HepG2 (cell line): ENCODE results near the gene EARS2. TPM values are rescaled to one million over a fixed set of nuclear protein-coding genes. Genes with fewer than 3 reads are reported as not detected.

ENCODE experiments used
- ATAC-seq: fragments of 200-7000 bp; cut with Tn5 transposase; 3 replicates; pipeline ENCODE4 v1.9.1; 2020; ENCODE audit warnings: mild to moderate bottlenecking, moderate library complexity
- BruUV-seq: library from RNA; stranded (reverse); fragments of 400-500 nt; replicated peaks from 2 replicates; lab custom pipeline; 2021; lab: Mats Ljungman, UMichigan
- CTCF ChIA-PET: fragments of 300-600 bp; formaldehyde crosslinking; extraction: SDS; loops from one replicate; lab custom pipeline; 2021; ENCODE audit warnings: low total read pairs, inconsistent platforms, low intra/inter-chr PET ratio; lab: Yijun Ruan, JAX
- POLR2A ChIA-PET: fragments of 350-600 bp; sonication (Branson Sonifier 250); formaldehyde crosslinking; loops from one replicate; lab custom pipeline; 2020; ENCODE audit warnings: antibody characterized with exemption, inconsistent platforms; lab: Yijun Ruan, JAX
- DNase-seq: peaks from one replicate; pipeline ENCODE4 v3.0.0-alpha.2; 2015; ENCODE audit warnings: low spot score
- FAIRE-seq: peaks from 3 replicates; lab custom pipeline; 2011; peaks lifted over from hg19 to GRCh38; lab: Jason Lieb, UNC
- H2AFZ ChIP-seq: one replicate; pipeline ENCODE4 v1.6.1; 2011; ENCODE audit warnings: low read length, inconsistent platforms
- H3K27ac ChIP-seq: fragments of 300-600 bp; 3 replicates; pipeline ENCODE4 v1.8.0; 2011; ENCODE audit warnings: mixed run types, mild to moderate bottlenecking, mixed read lengths, low read length, inconsistent platforms; ENCODE audit not compliant: insufficient read depth; ENCODE audit errors: extremely low read length
- H3K27me3 ChIP-seq, 2 experiments: fragments of 200-600 bp in 1 of 2; 2 replicates in 1 of 2; 3 replicates in 1 of 2; pipeline versions ENCODE4 v1.6.0 to v1.8.0; 2011; ENCODE audit warnings: low read length in 2 of 2, mild to moderate bottlenecking in 2 of 2, moderate library complexity in 2 of 2, inconsistent platforms in 1 of 2; ENCODE audit not compliant: insufficient read depth in 2 of 2, control insufficient read depth in 1 of 2
- H3K36me3 ChIP-seq, 2 experiments: fragments of 200-600 bp in 1 of 2; replicated peaks in 1 of 2; 2 replicates in 1 of 2; 3 replicates in 1 of 2; pipeline versions ENCODE4 v1.5.1 to v1.8.0; 2011; ENCODE audit warnings: low read length in 2 of 2, inconsistent platforms in 1 of 2; ENCODE audit not compliant: insufficient read depth in 2 of 2, control insufficient read depth in 1 of 2
- H3K4me1 ChIP-seq: 2 replicates; pipeline ENCODE4 v1.5.1; 2012; ENCODE audit warnings: low read length, inconsistent platforms; ENCODE audit not compliant: insufficient read depth
- H3K4me2 ChIP-seq: 2 replicates; pipeline ENCODE4 v1.6.0; 2011; ENCODE audit warnings: low read depth, low read length, inconsistent platforms
- H3K4me3 ChIP-seq, 3 experiments: fragments of 200-600 bp in 1 of 3; sonication (generic), shearing (Covaris generic) in 1 of 3; replicated peaks in 1 of 3; 2 replicates each; pipeline ENCODE4 v1.5.1; 2011 to 2016; ENCODE audit warnings: low read length in 3 of 3, inconsistent platforms in 2 of 3, low read depth in 2 of 3, mild to moderate bottlenecking in 2 of 3, control low read depth in 1 of 3, mixed read lengths in 1 of 3; ENCODE audit not compliant: insufficient read depth in 1 of 3
- H3K79me2 ChIP-seq: one replicate; pipeline ENCODE4 v1.6.1; 2011; ENCODE audit warnings: low read length, inconsistent platforms; ENCODE audit not compliant: insufficient read depth
- H3K9ac ChIP-seq: 2 replicates; pipeline ENCODE4 v1.6.0; 2011; ENCODE audit warnings: mild to moderate bottlenecking, low read depth, low read length, inconsistent platforms; ENCODE audit not compliant: insufficient read depth
- H3K9me3 ChIP-seq: 2 replicates; pipeline ENCODE4 v1.5.1; 2012; ENCODE audit warnings: mild to moderate bottlenecking, low read length
- H4K20me1 ChIP-seq: 2 replicates; pipeline ENCODE4 v1.6.0; 2011; ENCODE audit warnings: inconsistent platforms, mild to moderate bottlenecking, low read length, moderate library complexity; ENCODE audit not compliant: insufficient read depth
- CBX5 ChIP-seq: sonication (generic); formaldehyde crosslinking; IDR thresholded peaks from 2 replicates; pipeline ENCODE4 v1.4.0; 2020; ENCODE audit warnings: missing genetic modification reagents, borderline replicate concordance
- SP5 ChIP-seq: IDR thresholded peaks from 2 replicates; pipeline ENCODE4 v1.6.1; 2016; ENCODE audit warnings: low read depth, borderline replicate concordance
- ZNF121 ChIP-seq: sonication (generic); formaldehyde crosslinking; IDR thresholded peaks from 2 replicates; pipeline ENCODE4 v1.5.0; 2020; ENCODE audit warnings: mild to moderate bottlenecking, missing genetic modification reagents
- ZNF891 ChIP-seq: sonication (generic); formaldehyde crosslinking; IDR thresholded peaks from 2 replicates; pipeline ENCODE4 v1.5.0; 2020; ENCODE audit warnings: mild to moderate bottlenecking, missing genetic modification reagents
- WGBS: methylation state at CpG from one replicate; pipeline ENCODE4 v1.1.6; 2017; ENCODE audit warnings: low lambda C conversion rate; 5-methylcytosine and 5-hydroxymethylcytosine counted together
- in situ Hi-C: cut with HindIII; loops from 2 replicates; pipeline ENCODE4 v1.10.0; 2017; ENCODE audit warnings: low pct_unique_long_range_greater_than_20kb; ENCODE audit not compliant: extremely low pct_ligation_motif_present
- intact Hi-C: fragments of 100-400 bp; cut with micrococcal nuclease; formaldehyde crosslinking; loops from one replicate; pipeline ENCODE4 v1.10.0; 2022; ENCODE audit not compliant: unreplicated experiment
- polyA plus RNA-seq, 8 experiments: library from polyadenylated mRNA; depleted of rRNA in 3 of 8; stranded (reverse) in 7 of 8; unstranded in 1 of 8; fragments of >200 nt; fragmentation: Illumina TruSeq in 4 of 8; extraction: Trizol in 4 of 8; gene quantifications; 2 replicates each; pipeline versions ENCODE4 v1.2.1 to v1.2.3, GENCODE V29; 2011 to 2016; ENCODE audit warnings: low read depth in 4 of 8, missing spikeins in 1 of 8, mixed read lengths in 1 of 8; ENCODE audit not compliant: insufficient read depth in 1 of 8
- total RNA-seq, 5 experiments: library from RNA; depleted of rRNA; stranded (reverse); fragments of >200 nt; fragmentation: Illumina TruSeq; extraction: Trizol; gene quantifications; 2 replicates each; pipeline ENCODE4 v1.2.3, GENCODE V29; 2016; ENCODE audit warnings: low read depth in 1 of 5

EARS2 gene
- total and polyA plus RNA-seq, 2 of the 13 experiments (the other 11 are each of a cell fraction or from before 2014, with no cell fraction given), result 49.4 to 80.4 TPM

DNA sequence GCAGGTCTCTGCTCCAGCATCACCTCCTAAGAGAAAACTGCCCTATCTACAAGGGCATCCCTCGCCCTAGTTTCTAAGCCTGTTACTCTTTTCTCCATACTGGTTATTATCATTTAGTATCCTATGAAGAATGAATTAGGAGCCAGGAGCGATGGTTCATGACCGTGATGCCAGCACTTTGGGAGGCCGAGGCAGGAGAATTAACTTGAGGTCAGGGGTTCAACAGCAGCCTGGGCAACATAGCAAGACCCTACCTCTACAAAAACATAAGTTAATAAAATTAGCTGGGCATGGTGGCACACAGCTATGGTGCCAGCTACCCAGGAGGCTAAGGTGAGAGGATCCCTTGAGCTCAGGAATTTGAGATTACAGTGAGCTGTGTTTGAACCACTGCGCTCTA, 7.2 kb downstream of the EARS2 start:
- CTCF ChIA-PET, result no interaction called here
- no peak overlapping the region for H3K4me2 ChIP-seq
- in situ Hi-C loops (no loop called here), intact Hi-C loops (no loop called here)
- FAIRE-seq, result no peak
- H3K4me1 ChIP-seq, result peaks cover 3% of the 10 kb centered on the region
- DNase-seq, result no peak
- H2AFZ ChIP-seq, result no peak overlapping the region
- POLR2A ChIA-PET, result interaction anchor here (0.7 to 3.2 kb wide), 3 partner anchors 7 to 48 kb away, joined by 3 to 11 read pairs (median 5); partner anchors contain the start of genes EARS2 and UBFD1
- no peak overlapping the region for H3K27ac ChIP-seq
- no TSS peak for BruUV-seq
- H3K4me3 ChIP-seq, result no peak overlapping the region
- H3K79me2 ChIP-seq, result no peaks in the 10 kb centered on the region
- no peaks in the 10 kb centered on the region for H4K20me1 ChIP-seq
- no peak for ATAC-seq
- 99% methylated on average over 5 of the region's 5 CpGs for WGBS
- no peaks in the 10 kb centered on the region for H3K27me3 ChIP-seq
- peak; percentile 73 for TF ChIP-seq ZNF121
- no peak for TF ChIP-seq SP5 (CRISPR knock-in tag)
- TF ChIP-seq, all 625 proteins: peak for 1
- Histone ChIP-seq H3K36me3 (peaks cover 49 to 76% of the 10 kb centered on the region in 2 experiments), H3K9ac (no peak overlapping the region), H3K9me3 (no peaks in the 10 kb centered on the region)

DNA sequence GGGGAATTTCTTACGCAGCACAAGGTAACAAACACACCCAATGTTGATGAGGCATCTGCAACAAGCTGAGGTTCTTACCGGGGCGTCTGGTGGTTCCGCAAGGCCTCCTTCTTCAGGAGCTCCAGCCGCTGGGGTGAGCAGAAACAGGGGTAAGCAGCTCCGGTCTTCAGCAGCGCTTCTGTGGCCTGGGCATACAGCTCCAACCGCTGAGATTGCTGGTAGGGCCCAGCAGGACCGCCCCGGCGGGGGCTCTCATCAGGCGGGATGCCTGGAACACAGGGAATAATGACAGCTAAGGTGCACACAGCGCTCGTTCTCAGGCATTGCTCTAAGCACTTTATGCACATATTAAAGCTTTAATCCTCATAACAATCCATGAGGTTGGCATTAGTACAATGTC, 12.7 kb downstream of the EARS2 start:
- peaks cover 45 to 71% of the 10 kb centered on the region in 2 experiments for H3K36me3 ChIP-seq
- no TSS peak for BruUV-seq

More for the DNA sequence above, 12.7 kb downstream of the EARS2 start:
- TF ChIP-seq ZNF891 (CRISPR knock-in tag) (0 out of 2 replicates have a peak, but pooled peaks have one; percentile 24), CBX5 (CRISPR knock-in tag) (no peak)
- Histone ChIP-seq H3K4me3 (no peak overlapping the region), H3K27ac (no peak overlapping the region), H3K79me2 (peaks cover 4% of the 10 kb centered on the region), H3K4me1 (peaks cover 18% of the 10 kb centered on the region), H3K4me2 (no peak overlapping the region), H3K27me3 (no peaks in the 10 kb centered on the region), H3K9ac (no peak overlapping the region), H4K20me1 (no peaks in the 10 kb centered on the region), H3K9me3 (no peaks in the 10 kb centered on the region), H2AFZ (no peak overlapping the region)
- ChIA-PET POLR2A (interaction anchor here (3.3 kb wide), 1 partner anchor 13 kb away, joined by 16 read pairs; the partner anchor contains the start of genes EARS2 and UBFD1), CTCF (no interaction called here)
- intact Hi-C loops (no loop called here), in situ Hi-C loops (no loop called here)
- DNase-seq (no peak), FAIRE-seq (no peak), ATAC-seq (no peak)
- 98% methylated on average over 14 of the region's 14 CpGs for WGBS
